GM18861 (cell line): ENCODE measurements around the gene TNFRSF13B.
"Not testable (repeated sequence)": the region's sequence is repeated elsewhere in the genome, so short reads cannot be mapped to it uniquely, and the experiment has no call there.

ENCODE experiments used
- ATAC-seq: cut with Tn5 transposase; IDR thresholded peaks from one replicate; pipeline ENCODE4 v1.9.1; 2021; ENCODE audit not compliant: unreplicated experiment

The TNFRSF13B gene

GRCh38 chr17:16962804-16963203, 9.1 kb downstream of the TNFRSF13B start:
- ATAC-seq = no peak

GRCh38 chr17:16961792-16962191, 10.1 kb downstream of the TNFRSF13B start:
- ATAC-seq = no peak

- not testable (repeated sequence) for ATAC-seq
Observed at GRCh38 chr17:16961022-16961421, 10.9 kb downstream of the TNFRSF13B start.

- not testable (repeated sequence) for ATAC-seq
Observed at GRCh38 chr17:16955011-16955410, 16.9 kb downstream of the TNFRSF13B start.

GRCh38 chr17:16954521-16954920, 17.4 kb downstream of the TNFRSF13B start:
- ATAC-seq = no peak

- no peak for ATAC-seq
Observed at GRCh38 chr17:16953841-16954240, 18.1 kb downstream of the TNFRSF13B start.

GRCh38 chr17:16953347-16953746, 18.6 kb downstream of the TNFRSF13B start:
- ATAC-seq = no peak

- no peak for ATAC-seq
Observed at GRCh38 chr17:16952401-16952800, 19.5 kb downstream of the TNFRSF13B start.

GRCh38 chr17:16950488-16950887, 21.4 kb downstream of the TNFRSF13B start:
- ATAC-seq = no peak

- no peak for ATAC-seq
Observed at GRCh38 chr17:16948587-16949376, 23.1 kb downstream of the TNFRSF13B start.

GRCh38 chr17:16947470-16947869, 24.4 kb downstream of the TNFRSF13B start:
- ATAC-seq = peak; percentile 47

- no peak for ATAC-seq
Observed at GRCh38 chr17:16945663-16946218, 26.2 kb downstream of the TNFRSF13B start.

GRCh38 chr17:16945136-16945482, 26.8 kb downstream of the TNFRSF13B start:
- ATAC-seq = no peak

- ATAC-seq = no peak
Observed at GRCh38 chr17:16944334-16945135, 27.4 kb downstream of the TNFRSF13B start.

GRCh38 chr17:16943541-16944333, 28.2 kb downstream of the TNFRSF13B start:
- no peak for ATAC-seq

- no peak for ATAC-seq
Observed at GRCh38 chr17:16943032-16943352, 28.9 kb downstream of the TNFRSF13B start.

- no peak for ATAC-seq
Observed at GRCh38 chr17:16942141-16943031, 29.5 kb downstream of the TNFRSF13B start.

- no peak for ATAC-seq
Observed at GRCh38 chr17:16941072-16942036, 30.6 kb downstream of the TNFRSF13B start.
